IMR-90 (cell line): Measurements from ENCODE around the gene MARCKS. TPM values are rescaled to one million over a fixed set of nuclear protein-coding genes. Genes with fewer than 3 reads are reported as not detected.

Source experiments
- ATAC-seq: fragments of 200-7000 bp; cut with Tn5 transposase; 2 replicates; pipeline ENCODE4 v1.9.1; 2020; ENCODE audit warnings: low read depth, mild to moderate bottlenecking, moderate library complexity
- BruUV-seq: library from RNA; stranded (reverse); fragments of 400-500 nt; replicated peaks from 2 replicates; lab custom pipeline; 2021; lab: Mats Ljungman, UMichigan
- CTCF ChIA-PET: fragments of 300-600 bp; formaldehyde crosslinking; extraction: SDS; loops from one replicate; lab custom pipeline; 2021; ENCODE audit warnings: antibody characterized with exemption; lab: Yijun Ruan, JAX
- POLR2A ChIA-PET: fragments of 300-600 bp; sonication (Branson Sonifier 250); formaldehyde crosslinking; loops from one replicate; lab custom pipeline; 2022; ENCODE audit warnings: antibody characterized with exemption; ENCODE audit not compliant: unreplicated experiment; lab: Charles Lee
- DNase-seq: peaks from one replicate; pipeline ENCODE4 v3.0.0; 2013
- H2AFZ ChIP-seq: replicated peaks from 2 replicates; pipeline ENCODE3; 2013; ENCODE audit warnings: low read length, mild to moderate bottlenecking; ENCODE audit not compliant: poor library complexity
- H2AK5ac ChIP-seq: 2 replicates; pipeline ENCODE4 v1.6.1; 2013; ENCODE audit warnings: low read depth, low read length, inconsistent platforms
- H2AK9ac ChIP-seq: replicated peaks from 2 replicates; pipeline ENCODE3; 2013; ENCODE audit warnings: mild to moderate bottlenecking, low read depth, low read length, moderate library complexity; ENCODE audit not compliant: poor library complexity
- H2BK120ac ChIP-seq: 2 replicates; pipeline ENCODE4 v1.6.1; 2013; ENCODE audit warnings: low read depth, low read length, inconsistent platforms
- H2BK15ac ChIP-seq: 3 replicates; pipeline ENCODE4 v1.6.1; 2013; ENCODE audit warnings: low read depth, low read length, inconsistent platforms
- H2BK20ac ChIP-seq: 2 replicates; pipeline ENCODE4 v1.6.1; 2013; ENCODE audit warnings: low read depth, mild to moderate bottlenecking, inconsistent platforms, low read length, moderate library complexity
- H2BK5ac ChIP-seq: 2 replicates; pipeline ENCODE4 v1.6.1; 2013; ENCODE audit warnings: mild to moderate bottlenecking, low read depth, low read length, inconsistent platforms; ENCODE audit not compliant: poor library complexity, severe bottlenecking
- H3K14ac ChIP-seq: replicated peaks from 2 replicates; pipeline ENCODE4 v1.6.1; 2013; ENCODE audit warnings: low read depth, low read length, inconsistent platforms
- H3K18ac ChIP-seq: 2 replicates; pipeline ENCODE4 v1.6.1; 2013; ENCODE audit warnings: low read depth, low read length, control low read depth
- H3K23ac ChIP-seq: 2 replicates; pipeline ENCODE4 v1.6.1; 2013; ENCODE audit warnings: low read depth, low read length, inconsistent platforms
- H3K27ac ChIP-seq: 2 replicates; pipeline ENCODE4 v1.5.1; 2013; ENCODE audit warnings: mild to moderate bottlenecking, control low read depth, low read length; ENCODE audit not compliant: insufficient read depth
- H3K27me3 ChIP-seq: 2 replicates; pipeline ENCODE4 v1.6.1; 2013; ENCODE audit warnings: low read length; ENCODE audit not compliant: control insufficient read depth, insufficient read depth
- H3K36me3 ChIP-seq: 2 replicates; pipeline ENCODE4 v1.6.1; 2013; ENCODE audit warnings: low read length, mixed read lengths; ENCODE audit not compliant: control insufficient read depth, insufficient read depth
- H3K4ac ChIP-seq: 2 replicates; pipeline ENCODE4 v1.6.1; 2013; ENCODE audit warnings: low read depth, low read length, inconsistent platforms
- H3K4me1 ChIP-seq: 2 replicates; pipeline ENCODE4 v1.6.1; 2013; ENCODE audit warnings: low read length, mixed read lengths; ENCODE audit not compliant: control insufficient read depth, insufficient read depth
- H3K4me2 ChIP-seq: 2 replicates; pipeline ENCODE4 v1.6.1; 2013; ENCODE audit warnings: low read depth, mild to moderate bottlenecking, control low read depth, low read length, moderate library complexity
- H3K4me3 ChIP-seq: 2 replicates; pipeline ENCODE4 v1.5.1; 2013; ENCODE audit warnings: low read depth, mild to moderate bottlenecking, control low read depth, low read length, moderate library complexity; ENCODE audit not compliant: insufficient read depth
- H3K56ac ChIP-seq: 2 replicates; pipeline ENCODE4 v1.6.1; 2013; ENCODE audit warnings: low read length, inconsistent platforms; ENCODE audit not compliant: insufficient read depth; ENCODE audit errors: extremely low read depth
- H3K79me1 ChIP-seq, 2 experiments: 2 replicates each; pipeline ENCODE4 v1.6.1; 2013; ENCODE audit warnings: low read length in 2 of 2, inconsistent platforms in 1 of 2, low read depth in 1 of 2
- H3K9ac ChIP-seq: 2 replicates; pipeline ENCODE4 v1.6.1; 2013; ENCODE audit warnings: low read depth, low read length, control low read depth
- H3K9me1 ChIP-seq: 2 replicates; pipeline ENCODE4 v1.6.1; 2013; ENCODE audit warnings: low read length, inconsistent platforms; ENCODE audit not compliant: insufficient read depth
- H3K9me3 ChIP-seq: 2 replicates; pipeline ENCODE4 v1.6.1; 2013; ENCODE audit warnings: low read length; ENCODE audit not compliant: control insufficient read depth, insufficient read depth
- H4K20me1 ChIP-seq: 2 replicates; pipeline ENCODE4 v1.6.1; 2013; ENCODE audit warnings: low read length, inconsistent platforms; ENCODE audit not compliant: insufficient read depth
- H4K5ac ChIP-seq: 2 replicates; pipeline ENCODE4 v1.6.1; 2013; ENCODE audit warnings: mild to moderate bottlenecking, low read depth, low read length, control low read depth
- H4K8ac ChIP-seq, 2 experiments: 2 replicates each; pipeline ENCODE4 v1.6.1; 2013; ENCODE audit warnings: low read depth in 2 of 2, low read length in 2 of 2, control low read depth in 1 of 2, inconsistent platforms in 1 of 2
- H4K91ac ChIP-seq: 2 replicates; pipeline ENCODE4 v1.6.1; 2013; ENCODE audit warnings: low read depth, low read length, inconsistent platforms; ENCODE audit not compliant: insufficient read depth
- BHLHE40 ChIP-seq: fragments of 150-350 bp; IDR thresholded peaks from 2 replicates; pipeline ENCODE4 v1.6.1; 2016; ENCODE audit warnings: mild to moderate bottlenecking, low read depth, low read length
- CEBPB ChIP-seq: IDR thresholded peaks from 2 replicates; pipeline ENCODE4 v1.6.1; 2012; ENCODE audit warnings: low read depth, low read length, improper control_type of control experiment
- FOS ChIP-seq: fragments of 150-350 bp; IDR thresholded peaks from 2 replicates; pipeline ENCODE4 v1.6.1; 2016; ENCODE audit warnings: low read depth, low read length
- MAFK ChIP-seq: IDR thresholded peaks from 2 replicates; pipeline ENCODE4 v1.6.1; 2012; ENCODE audit warnings: low read depth, low read length, improper control_type of control experiment
- NFE2L2 ChIP-seq: fragments of 150-350 bp; IDR thresholded peaks from 2 replicates; pipeline ENCODE4 v1.6.1; 2016; ENCODE audit warnings: low read depth, mild to moderate bottlenecking, low read length
- POLR2A ChIP-seq: IDR thresholded peaks from 2 replicates; pipeline ENCODE4 v1.6.1; 2012; ENCODE audit warnings: mild to moderate bottlenecking, low read depth, low read length
- RAD21 ChIP-seq: IDR thresholded peaks from 2 replicates; pipeline ENCODE4 v1.6.1; 2012; ENCODE audit warnings: low read length, improper control_type of control experiment
- WGBS, 2 experiments: methylation state at CpG; one replicate each; pipeline versions ENCODE4 v1.1.5 to v1.1.7; 2013; ENCODE audit warnings: missing lambda C conversion rate in 2 of 2; ENCODE audit not compliant: insufficient read length in 1 of 2; ENCODE audit errors: extremely low coverage in 2 of 2; 5-methylcytosine and 5-hydroxymethylcytosine counted together
- dilution Hi-C: fragments of 300-500 bp; cut with HindIII; formaldehyde crosslinking; loops from one replicate; pipeline ENCODE4 v1.14.3; 2018; ENCODE audit warnings: low sequenced_read_pairs; ENCODE audit not compliant: unreplicated experiment
- in situ Hi-C: fragments of 300-500 bp; cut with MboI; formaldehyde crosslinking; loops from 3 replicates; pipeline ENCODE4 v1.14.3; 2019; ENCODE audit warnings: low sequenced_read_pairs, inconsistent platforms, mixed read lengths
- intact Hi-C: fragments of 100-400 bp; cut with micrococcal nuclease; formaldehyde crosslinking; loops from 2 replicates; pipeline ENCODE4 v1.10.0; 2022
- polyA plus RNA-seq, 3 experiments: library from polyadenylated mRNA; depleted of rRNA; stranded (reverse); fragments of >200 nt; gene quantifications; 2 replicates each; pipeline ENCODE4 v1.2.3, GENCODE V29; 2012; ENCODE audit warnings: low replicate concordance in 1 of 3
- total RNA-seq: library from RNA; depleted of rRNA; stranded (reverse); fragments of >200 nt; gene quantifications from 2 replicates; pipeline ENCODE4 v1.2.3, GENCODE V29; 2012
- TF ChIP-seq, protein P1 (sequence below): fragments of 150-350 bp; IDR thresholded peaks from 2 replicates; pipeline ENCODE4 v1.6.1; 2017; ENCODE audit warnings: mild to moderate bottlenecking, antibody characterized with exemption, low read length, low read depth

Gene MARCKS
- total and polyA plus RNA-seq, 2 of the 4 experiments (the other 2 are of a cell fraction) = 34.5 to 40.7 TPM

DNA sequence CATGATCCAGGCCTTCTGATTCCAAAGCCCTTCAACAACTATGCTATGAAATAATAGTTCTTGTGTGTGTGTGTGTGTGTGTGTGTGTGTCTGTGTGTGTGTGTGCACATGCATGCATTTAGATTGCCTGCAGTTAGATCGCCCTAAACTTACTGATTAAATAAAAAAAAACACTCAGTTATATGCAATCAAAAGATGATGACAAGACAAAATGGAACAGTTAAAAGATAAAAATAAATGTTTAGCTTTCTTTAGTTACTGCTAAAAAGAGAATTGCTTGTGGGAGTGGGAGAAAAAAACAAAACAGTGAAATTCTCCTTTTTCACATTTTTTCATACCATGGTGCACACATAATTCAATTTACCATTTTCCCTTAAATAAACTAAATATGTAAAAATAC is 29.4 kb downstream of the MARCKS start:
- Histone ChIP-seq H3K9me3 (no peaks in the 10 kb centered on the region), H2BK120ac (no peak overlapping the region), H3K36me3 (no peaks in the 10 kb centered on the region), H3K9ac (no peak overlapping the region), H2BK15ac (no peak overlapping the region), H3K4me2 (no peak overlapping the region), H4K91ac (no peak overlapping the region), H3K4ac (no peak overlapping the region), H3K56ac (no peak overlapping the region), H3K27ac (no peak overlapping the region), H3K9me1 (no peaks in the 10 kb centered on the region; the same call in 1 of the 2 replicates), H3K4me3 (no peak overlapping the region), H3K4me1 (no peaks in the 10 kb centered on the region), H2AFZ (no peak overlapping the region), H2BK20ac (no peak overlapping the region), H3K79me1 (no peaks in the 10 kb centered on the region), H3K23ac (no peak overlapping the region), H4K8ac (no peak overlapping the region), H2BK5ac (no peak overlapping the region), H3K14ac (no peak overlapping the region), H3K18ac (no peak overlapping the region), H2AK5ac (no peak overlapping the region), H3K27me3 (no peaks in the 10 kb centered on the region), H4K5ac (no peak overlapping the region), H2AK9ac (no peak overlapping the region), H4K20me1 (no peaks in the 10 kb centered on the region)
- no TSS peak for BruUV-seq
- POLR2A ChIA-PET = no interaction called here
- in situ Hi-C loops (no loop called here), intact Hi-C loops (no loop called here), dilution Hi-C loops (no loop called here)
- ATAC-seq (no peak), DNase-seq (no peak)
- CTCF ChIA-PET = interaction anchor here (0.7 kb wide), 1 partner anchor 452 kb away, joined by 3 read pairs; no protein-coding TSS in a partner anchor
- no CpG with 5 or more reads among the region's 1 CpG for whole genome bisulfite sequencing, 2 experiments
- TF ChIP-seq CEBPB (no peak), NFE2L2 (no peak), POLR2A (no peak), MAFK (peak; percentile 57), FOS (no peak), RAD21 (no peak), BHLHE40 (no peak)
- TF ChIP-seq, protein P1, sequence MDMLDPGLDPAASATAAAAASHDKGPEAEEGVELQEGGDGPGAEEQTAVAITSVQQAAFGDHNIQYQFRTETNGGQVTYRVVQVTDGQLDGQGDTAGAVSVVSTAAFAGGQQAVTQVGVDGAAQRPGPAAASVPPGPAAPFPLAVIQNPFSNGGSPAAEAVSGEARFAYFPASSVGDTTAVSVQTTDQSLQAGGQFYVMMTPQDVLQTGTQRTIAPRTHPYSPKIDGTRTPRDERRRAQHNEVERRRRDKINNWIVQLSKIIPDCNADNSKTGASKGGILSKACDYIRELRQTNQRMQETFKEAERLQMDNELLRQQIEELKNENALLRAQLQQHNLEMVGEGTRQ = no peak
